Femur (tissue), 1 donor: ENCODE results near the gene RNF223.

Source experiments
- DNase-seq: peaks from one replicate; pipeline ENCODE4 v3.0.0-alpha.2; 2017

RNF223 gene

GRCh38 chr1:1024771-1025699 is 49.1 kb downstream of the RNF223 start:
- no peak for DNase-seq

- no peak for DNase-seq
Observed at GRCh38 chr1:1024149-1024770, 49.8 kb downstream of the RNF223 start.

GRCh38 chr1:1023700-1024099 is 50.4 kb downstream of the RNF223 start:
- no peak for DNase-seq

GRCh38 chr1:1022302-1023009 is 51.6 kb downstream of the RNF223 start:
- DNase-seq = no peak

- no peak for DNase-seq
Observed at GRCh38 chr1:1021920-1022259, 52.2 kb downstream of the RNF223 start.

GRCh38 chr1:1021010-1021919 is 52.8 kb downstream of the RNF223 start:
- peak; percentile 85 for DNase-seq
